Immature natural killer cell (primary cell): ENCODE measurements around the gene UVSSA. TPM values are rescaled to one million over a fixed set of nuclear protein-coding genes. Genes with fewer than 3 reads are reported as not detected.

Experiments used
- DNase-seq, 3 donors: peaks; one replicate each; pipeline ENCODE4 v3.0.0; 2022; ENCODE audit warnings: mixed read lengths in 1 of 3
- H3K27ac Mint-ChIP-seq, 6 donors: one replicate each; pipeline ENCODE4 v1.8.0; 2020; ENCODE audit warnings: mixed read lengths in 6 of 6, mild to moderate bottlenecking in 5 of 6, inconsistent platforms in 4 of 6, moderate library complexity in 3 of 6
- H3K27me3 Mint-ChIP-seq, 3 donors: one replicate each; pipeline ENCODE4 v1.8.0; 2020 to 2021; ENCODE audit warnings: low read depth in 3 of 3, mild to moderate bottlenecking in 3 of 3, mixed read lengths in 3 of 3, moderate library complexity in 3 of 3, inconsistent platforms in 1 of 3
- H3K36me3 Mint-ChIP-seq, 3 donors: one replicate each; pipeline ENCODE4 v1.8.0; 2020; ENCODE audit warnings: mixed read lengths in 3 of 3, inconsistent platforms in 2 of 3, mild to moderate bottlenecking in 2 of 3
- H3K4me1 Mint-ChIP-seq, 2 donors: one replicate each; pipeline ENCODE4 v1.8.0; 2020; ENCODE audit warnings: inconsistent platforms in 2 of 2, mild to moderate bottlenecking in 2 of 2, mixed read lengths in 2 of 2, moderate library complexity in 1 of 2
- H3K4me3 Mint-ChIP-seq, 5 donors: one replicate each; pipeline ENCODE4 v1.8.0; 2020; ENCODE audit warnings: mild to moderate bottlenecking in 5 of 5, mixed read lengths in 5 of 5, inconsistent platforms in 3 of 5, moderate library complexity in 3 of 5
- H3K9me3 Mint-ChIP-seq, 6 donors: one replicate each; pipeline ENCODE4 v1.8.0; 2020; ENCODE audit warnings: mild to moderate bottlenecking in 6 of 6, mixed read lengths in 6 of 6, inconsistent platforms in 4 of 6, moderate library complexity in 3 of 6
- polyA plus RNA-seq, 3 donors: library from polyadenylated mRNA; unstranded; fragments of 300-500 nt; fragmentation: Illumina TruSeq; gene quantifications; one replicate each; pipeline ENCODE4 v1.2.3, GENCODE V29; 2021

Gene UVSSA
- polyA plus RNA-seq, 3 donors from 2014 or later: 3.2 to 7.0 (median 4.0) TPM

- Mint-ChIP-seq H3K27ac (no peak overlapping the region), H3K4me3 (no peak overlapping the region), H3K4me1 (peaks cover 20 to 28% of the 10 kb centered on the region in 2 donors), H3K27me3 (peaks cover 3 to 8% (median 7%) of the 10 kb centered on the region in 3 donors), H3K36me3 (peaks cover 29% of the 10 kb centered on the region in 3 donors), H3K9me3 (no peaks in the 10 kb centered on the region)
- no peak for DNase-seq
These were observed 6.1 kb upstream of the UVSSA start for GRCh38 chr4:1340861-1341260.

GRCh38 chr4:1342003-1342402, 5.0 kb upstream of the UVSSA start:
- H3K36me3 Mint-ChIP-seq: peaks cover 19 to 24% (median 20%) of the 10 kb centered on the region in 3 donors
- peaks cover 16 to 25% of the 10 kb centered on the region in 2 donors for H3K4me1 Mint-ChIP-seq
- H3K27ac Mint-ChIP-seq: peak overlapping the region in 1 of 6 donors; percentile 48
- peaks cover 3 to 13% (median 10%) of the 10 kb centered on the region in 3 donors for H3K27me3 Mint-ChIP-seq
- DNase-seq: no peak
- H3K9me3 Mint-ChIP-seq: no peaks in the 10 kb centered on the region
- H3K4me3 Mint-ChIP-seq: no peak overlapping the region

DNA sequence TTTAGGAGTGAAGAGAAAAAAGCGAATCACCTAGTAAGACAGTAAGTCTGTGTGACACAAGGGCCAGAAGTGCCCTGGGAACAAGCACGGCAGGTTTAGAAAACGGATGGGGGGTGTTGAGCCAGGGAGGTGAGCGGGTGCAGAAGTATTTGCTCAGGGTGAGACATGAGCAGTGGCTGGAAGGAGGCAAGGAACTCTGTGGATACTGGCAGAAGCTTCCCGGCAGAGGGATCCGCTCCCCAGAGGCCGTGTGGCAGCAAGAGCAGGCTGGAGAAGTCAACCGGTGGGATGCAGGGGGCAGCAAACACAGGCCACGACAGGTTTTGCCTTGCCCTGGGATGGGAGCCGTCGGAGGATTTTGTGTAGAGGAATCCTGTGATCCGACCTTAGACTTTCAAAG, 2.3 kb upstream of the UVSSA start:
- peaks cover 5 to 16% (median 11%) of the 10 kb centered on the region in 3 donors for H3K36me3 Mint-ChIP-seq
- peak overlapping the region; percentile 47 to 92 (median 77) for H3K4me3 Mint-ChIP-seq
- H3K27me3 Mint-ChIP-seq: peaks cover 3 to 15% (median 10%) of the 10 kb centered on the region in 3 donors
- H3K27ac Mint-ChIP-seq: peak overlapping the region; percentile 10 to 96 (median 70)
- DNase-seq: no peak
- peaks cover 31 to 37% of the 10 kb centered on the region in 2 donors for H3K4me1 Mint-ChIP-seq
- H3K9me3 Mint-ChIP-seq: no peaks in the 10 kb centered on the region

GRCh38 chr4:1345903-1346780, 866 bp upstream of the UVSSA start:
- Mint-ChIP-seq H3K4me1 (peaks cover 33 to 37% of the 10 kb centered on the region in 2 donors), H3K27ac (peak overlapping the region; percentile 87 to 97 (median 95)), H3K4me3 (peak overlapping the region; percentile 88 to 98 (median 92)), H3K36me3 (peaks cover 3 to 11% (median 9%) of the 10 kb centered on the region in 3 donors), H3K27me3 (peaks cover 3 to 15% (median 10%) of the 10 kb centered on the region in 3 donors), H3K9me3 (no peaks in the 10 kb centered on the region)
- peak; percentile 43 to 55 (median 49) for DNase-seq

GRCh38 chr4:1347410-1347864, 429 bp downstream of the UVSSA start:
- peaks cover 3 to 15% (median 10%) of the 10 kb centered on the region in 3 donors for H3K27me3 Mint-ChIP-seq
- no peaks in the 10 kb centered on the region for H3K9me3 Mint-ChIP-seq
- peaks cover 39 to 46% of the 10 kb centered on the region in 2 donors for H3K4me1 Mint-ChIP-seq
- H3K36me3 Mint-ChIP-seq: peaks cover 0 to 8% (median 7%) of the 10 kb centered on the region in 3 donors
- H3K4me3 Mint-ChIP-seq: peak overlapping the region; percentile 89 to 92 (median 91)
- DNase-seq: peak in 1 of 3 donors; percentile 58
- peak overlapping the region; percentile 89 to 98 (median 96) for H3K27ac Mint-ChIP-seq

DNA sequence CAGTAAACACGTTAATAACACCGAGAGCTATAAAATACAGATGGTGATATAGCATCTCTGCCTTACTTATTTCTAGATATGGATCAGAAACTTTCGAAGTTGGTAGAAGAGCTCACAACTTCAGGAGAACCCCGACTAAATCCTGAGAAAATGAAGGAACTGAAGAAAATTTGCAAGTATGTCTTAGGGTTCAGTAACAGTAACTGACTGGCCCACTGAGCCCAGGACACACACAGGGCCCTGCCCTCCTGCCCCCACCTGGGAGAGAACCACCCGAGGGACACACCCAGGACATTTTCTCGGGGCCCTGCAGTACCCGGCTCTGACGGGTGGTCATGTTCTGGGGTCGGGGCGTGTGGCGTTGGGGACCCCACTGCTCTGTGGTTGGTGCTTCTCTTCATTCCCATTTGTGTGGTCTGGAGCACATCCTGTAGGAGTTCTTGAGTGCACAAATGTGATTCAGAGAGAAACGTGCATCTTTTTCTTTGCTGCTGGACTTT, 1.1 kb downstream of the UVSSA start:
- peak overlapping the region; percentile 89 to 98 (median 96) for H3K27ac Mint-ChIP-seq
- DNase-seq: no peak
- H3K27me3 Mint-ChIP-seq: peaks cover 3 to 15% (median 10%) of the 10 kb centered on the region in 3 donors
- H3K36me3 Mint-ChIP-seq: peaks cover 0 to 8% (median 7%) of the 10 kb centered on the region in 3 donors
- H3K9me3 Mint-ChIP-seq: no peaks in the 10 kb centered on the region
- peaks cover 39 to 46% of the 10 kb centered on the region in 2 donors for H3K4me1 Mint-ChIP-seq
- peak overlapping the region; percentile 89 to 92 (median 91) for H3K4me3 Mint-ChIP-seq

DNA sequence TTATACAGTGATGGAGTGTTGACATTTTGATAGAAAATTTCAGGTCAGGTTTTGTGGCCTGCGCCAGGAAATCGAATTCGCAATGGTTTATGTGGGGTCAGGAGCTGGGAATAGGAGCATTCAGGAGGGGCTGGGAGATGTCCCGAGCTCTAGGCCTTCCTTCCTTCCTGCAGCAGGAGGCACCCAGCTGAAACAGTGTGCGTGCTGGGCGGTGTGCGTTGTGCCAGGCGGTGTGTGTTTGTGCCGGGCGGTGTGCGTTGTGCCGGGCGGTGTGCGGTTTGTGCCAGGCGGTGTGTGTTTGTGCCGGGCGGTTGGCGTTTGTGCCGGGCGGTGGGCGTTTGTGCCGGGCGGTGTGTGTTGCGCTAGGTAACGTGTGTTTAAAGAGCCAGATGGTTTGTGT, 1.7 kb downstream of the UVSSA start:
- Mint-ChIP-seq H3K27me3 (peaks cover 3 to 15% (median 10%) of the 10 kb centered on the region in 3 donors), H3K4me3 (peak overlapping the region in 4 of 5 donors; percentile 27 to 91 (median 78)), H3K36me3 (peaks cover 0 to 8% (median 7%) of the 10 kb centered on the region in 3 donors), H3K4me1 (peaks cover 39 to 46% of the 10 kb centered on the region in 2 donors), H3K9me3 (no peaks in the 10 kb centered on the region), H3K27ac (peak overlapping the region; percentile 73 to 98 (median 96))
- DNase-seq: no peak

DNA sequence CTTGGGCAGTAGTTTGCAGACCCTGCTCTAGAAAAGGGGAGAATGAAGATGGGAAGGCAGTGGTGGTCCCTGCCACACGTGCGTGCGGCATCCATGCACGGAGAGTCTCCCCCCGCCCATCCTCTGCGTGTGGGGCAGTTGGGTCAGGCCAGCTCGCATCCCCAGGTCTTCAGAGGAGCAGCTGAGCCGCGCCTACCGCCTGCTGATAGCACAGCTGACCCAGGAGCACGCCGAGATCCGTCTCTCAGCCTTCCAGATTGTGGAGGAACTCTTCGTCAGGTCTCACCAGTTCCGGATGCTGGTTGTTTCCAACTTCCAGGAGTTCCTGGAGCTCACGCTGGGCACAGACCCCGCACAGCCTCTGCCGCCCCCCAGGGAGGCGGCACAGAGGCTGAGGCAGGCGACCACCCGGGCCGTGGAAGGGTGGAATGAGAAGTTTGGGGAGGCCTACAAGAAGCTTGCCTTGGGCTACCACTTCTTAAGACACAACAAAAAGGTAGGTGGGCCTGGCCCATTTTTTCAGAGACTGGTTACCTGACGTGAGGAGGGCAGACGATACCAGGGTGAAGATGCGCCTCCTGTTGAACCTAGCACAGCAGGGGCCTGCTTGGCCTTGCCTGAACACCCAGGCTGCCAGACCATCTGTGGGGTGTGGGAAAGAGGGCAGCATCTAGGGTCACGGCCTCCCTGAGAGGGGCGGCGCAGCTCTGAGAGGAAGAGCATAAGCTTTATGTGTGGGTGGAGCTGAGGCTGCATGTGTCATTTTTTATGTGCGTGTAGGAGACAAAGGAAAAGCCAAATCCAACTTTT, 2.6 kb downstream of the UVSSA start:
- H3K36me3 Mint-ChIP-seq: peaks cover 0 to 8% (median 7%) of the 10 kb centered on the region in 3 donors
- peaks cover 3 to 15% (median 10%) of the 10 kb centered on the region in 3 donors for H3K27me3 Mint-ChIP-seq
- peaks cover 37 to 43% of the 10 kb centered on the region in 2 donors for H3K4me1 Mint-ChIP-seq
- H3K9me3 Mint-ChIP-seq: no peaks in the 10 kb centered on the region
- H3K27ac Mint-ChIP-seq: peak overlapping the region in 5 of 6 donors; percentile 73 to 96 (median 96)
- H3K4me3 Mint-ChIP-seq: peak overlapping the region in 2 of 5 donors; percentile 21 to 27
- no peak for DNase-seq

DNA sequence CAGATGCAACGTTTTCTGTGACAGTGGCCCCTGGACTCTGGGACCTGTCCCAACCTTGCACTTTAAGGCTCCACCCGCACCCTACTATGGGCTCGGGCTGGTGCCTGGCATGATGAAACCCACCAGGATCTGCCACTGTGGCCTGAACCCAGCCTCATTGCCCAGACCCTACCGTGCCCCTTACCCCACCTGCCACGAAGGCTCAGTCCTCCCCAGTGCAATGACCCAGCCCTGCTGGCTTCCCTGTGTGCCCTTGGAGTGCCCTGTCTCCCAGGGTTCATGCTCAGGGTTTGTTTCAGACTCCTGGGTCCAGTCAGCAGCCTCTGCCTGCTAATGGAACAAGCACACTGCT, 3.1 kb downstream of the UVSSA start:
- no peak for DNase-seq
- Mint-ChIP-seq H3K4me3 (peak overlapping the region in 1 of 5 donors; percentile 21), H3K27me3 (peaks cover 3 to 13% (median 5%) of the 10 kb centered on the region in 3 donors), H3K36me3 (peaks cover 0 to 8% (median 7%) of the 10 kb centered on the region in 3 donors), H3K27ac (peak overlapping the region in 2 of 6 donors; percentile 20 to 64), H3K4me1 (peaks cover 32 to 37% of the 10 kb centered on the region in 2 donors), H3K9me3 (no peaks in the 10 kb centered on the region)

DNA sequence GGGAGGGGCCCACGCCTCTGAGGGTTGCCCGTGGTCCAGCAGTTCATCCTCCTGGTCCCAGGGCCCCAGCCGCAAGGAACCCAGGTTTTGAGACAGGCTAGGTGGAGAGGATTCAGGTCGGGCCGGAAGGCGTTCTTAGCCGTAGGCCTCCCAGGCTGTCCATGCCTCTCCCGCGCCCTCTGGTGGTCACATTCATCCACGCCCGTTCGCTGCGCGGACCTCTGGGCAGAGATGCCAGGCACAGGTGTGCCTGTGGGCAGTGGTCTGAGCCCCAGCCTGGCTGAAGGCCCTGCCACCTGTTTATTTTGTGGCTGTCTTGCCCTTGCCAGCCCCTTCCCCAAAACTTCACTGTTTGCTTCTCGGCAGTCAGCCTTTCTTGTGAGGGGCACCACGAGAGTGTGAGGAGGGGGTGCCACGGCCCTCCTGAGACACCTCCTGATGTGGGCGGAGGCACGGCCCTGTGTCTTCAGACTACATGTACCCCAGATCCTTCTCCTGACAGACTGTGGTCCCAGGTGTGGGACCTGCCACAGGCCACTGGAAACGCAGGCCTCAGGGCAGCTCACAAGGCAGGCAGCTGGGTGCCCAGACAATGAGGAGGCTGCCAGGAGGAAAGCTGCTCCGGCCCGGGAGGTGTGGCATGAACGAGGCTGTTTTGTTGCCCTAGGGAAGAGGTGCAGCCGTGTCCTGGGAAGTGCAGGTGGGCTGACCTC, 5.0 kb downstream of the UVSSA start:
- peak; percentile 79 to 83 (median 82) for DNase-seq
- Mint-ChIP-seq H3K4me3 (no peak overlapping the region), H3K36me3 (peaks cover 0 to 8% (median 7%) of the 10 kb centered on the region in 3 donors), H3K27me3 (peaks cover 0 to 4% (median 0%) of the 10 kb centered on the region in 3 donors), H3K27ac (peak overlapping the region; percentile 26 to 76 (median 64)), H3K9me3 (no peaks in the 10 kb centered on the region), H3K4me1 (peaks cover 27 to 28% of the 10 kb centered on the region in 2 donors)

DNA sequence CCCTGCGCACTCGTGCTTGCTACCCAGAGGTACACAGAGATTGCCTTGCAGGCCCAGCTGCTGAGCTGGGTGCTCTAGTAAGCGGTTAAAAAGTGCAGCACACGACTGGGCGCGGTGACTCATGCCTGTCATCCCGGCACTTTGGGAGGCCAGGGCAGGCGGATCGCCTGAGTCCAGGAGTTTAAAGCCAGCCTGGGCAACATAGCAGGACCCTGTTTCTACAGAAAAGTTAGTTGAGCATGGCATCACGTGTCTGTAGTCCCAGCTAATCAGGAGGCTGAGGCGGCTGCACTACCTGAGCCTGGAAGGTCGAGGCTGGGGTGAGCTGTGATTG, 5.5 kb downstream of the UVSSA start:
- no peak overlapping the region for H3K27ac Mint-ChIP-seq
- H3K9me3 Mint-ChIP-seq: no peaks in the 10 kb centered on the region
- peaks cover 0 to 8% (median 7%) of the 10 kb centered on the region in 3 donors for H3K36me3 Mint-ChIP-seq
- H3K4me3 Mint-ChIP-seq: no peak overlapping the region
- no peak for DNase-seq
- peaks cover 27% of the 10 kb centered on the region in 2 donors for H3K4me1 Mint-ChIP-seq
- H3K27me3 Mint-ChIP-seq: peaks cover 0 to 1% (median 0%) of the 10 kb centered on the region in 3 donors

- no peak for DNase-seq
- peaks cover 18 to 19% of the 10 kb centered on the region in 2 donors for H3K4me1 Mint-ChIP-seq
- no peaks in the 10 kb centered on the region for H3K9me3 Mint-ChIP-seq
- H3K27me3 Mint-ChIP-seq: no peaks in the 10 kb centered on the region
- H3K27ac Mint-ChIP-seq: no peak overlapping the region
- no peak overlapping the region for H3K4me3 Mint-ChIP-seq
- H3K36me3 Mint-ChIP-seq: peaks cover 0 to 8% (median 7%) of the 10 kb centered on the region in 3 donors
These were observed 6.4 kb downstream of the UVSSA start for GRCh38 chr4:1353186-1354055.
